ENCODE data around the gene CHD3. TPM values are rescaled to one million over a fixed set of nuclear protein-coding genes. Genes with fewer than 3 reads are reported as not detected.

CHD3 gene
- total and polyA plus RNA-seq, 10 of the 15 experiments (the other 5 are each of a cell fraction or from before 2014, with no cell fraction given), result 1.4 to 86.8 (median 39.1) TPM

- in situ Hi-C loops (cut with MboI) (no loop called here), intact Hi-C loops (cut with micrococcal nuclease; ENCODE audit: unreplicated experiment) (loop anchor here (5.0 kb wide), 1 partner anchor 35 kb away; no protein-coding TSS in a partner anchor)
- Histone ChIP-seq H3K36me3 (ENCODE audit: control insufficient read depth in 2 of 2, insufficient read depth in 2 of 2, low read length in 1 of 2) (peaks cover 31 to 52% of the 10 kb centered on the region in 2 experiments), H3K27me3 (replicated peaks in 1 of 2; ENCODE audit: control insufficient read depth in 2 of 2, insufficient read depth in 2 of 2, low read length in 1 of 2) (no peaks in the 10 kb centered on the region), H3K4me2 (ENCODE audit: control insufficient read depth, insufficient read depth) (no peak overlapping the region), H3K9ac (ENCODE audit: control insufficient read depth, insufficient read depth, low read length) (no peak overlapping the region), H4K20me1 (ENCODE audit: control insufficient read depth, insufficient read depth) (no peaks in the 10 kb centered on the region), H3K27ac (ENCODE audit: control insufficient read depth, insufficient read depth) (no peak overlapping the region), H3K4me1 (ENCODE audit: control insufficient read depth, insufficient read depth, low read length) (no peaks in the 10 kb centered on the region), H3K79me2 (ENCODE audit: control insufficient read depth, insufficient read depth, low read length) (no peaks in the 10 kb centered on the region), H3K4me3 (no peak overlapping the region), H3K9me3 (replicated peaks; ENCODE audit: control insufficient read depth, insufficient read depth, low read length) (no peaks in the 10 kb centered on the region), H2AFZ (ENCODE audit: control insufficient read depth, low read depth, low read length) (no peak overlapping the region)
- ChIA-PET POLR2A (no interaction called here), SMC1A (ENCODE audit: uncharacterized antibody, unreplicated experiment) (interaction anchor here (1.1 to 2.8 kb wide), 3 partner anchors 33 to 144 kb away, joined by 6 to 12 read pairs (median 9); no protein-coding TSS in a partner anchor), CTCF (interaction anchor here (1.1 to 1.7 kb wide), 4 partner anchors 33 to 93 kb away, joined by 3 to 5 read pairs (median 4); partner anchors contain the start of gene NAA38), RAD21 (ENCODE audit: unreplicated experiment) (no interaction called here)
- ATAC-seq, result no peak
- BruUV-seq (replicated peaks), result no TSS peak
- no peak for DNase-seq (ENCODE audit: low read depth, low spot score)
- FAIRE-seq, result no peak
- 75% methylated on average over 13 of the region's 13 CpGs for WGBS (ENCODE audit: insufficient coverage, insufficient replicate concordance, low lambda C conversion rate, missing lambda C conversion rate)
- TF ChIP-seq SRF (IDR thresholded peaks at IDR 0.05; ENCODE audit: low read depth in 2 of 2, low read length in 2 of 2), result no peak
- TF ChIP-seq ATF2 (IDR thresholded peaks at IDR 0.05; ENCODE audit: low read length), result no peak
- TF ChIP-seq E2F8 (IDR thresholded peaks at IDR 0.05; ENCODE audit: low read depth, partially characterized antibody), result no peak
- no peak for TF ChIP-seq SKIL (IDR thresholded peaks at IDR 0.05; ENCODE audit: low read depth, poor library complexity, severe bottlenecking)
- no peak for TF ChIP-seq KAT2A (conservative IDR thresholded peaks at IDR 0.05; ENCODE audit: control insufficient read depth, low read depth, low read length)
- no peak for TF ChIP-seq HDAC2 (IDR thresholded peaks at IDR 0.05)
- TF ChIP-seq ATF7 (IDR thresholded peaks at IDR 0.05; ENCODE audit: low read depth), result no peak
- no peak for TF ChIP-seq SMAD5 (IDR thresholded peaks at IDR 0.05; ENCODE audit: low read depth)
- TF ChIP-seq USF1 (IDR thresholded peaks at IDR 0.05; ENCODE audit: borderline replicate concordance, extremely low read length, insufficient read depth, low read depth, low read length), result no peak
- no peak for TF ChIP-seq HCFC1 (IDR thresholded peaks at IDR 0.05; ENCODE audit: low read length)
- TF ChIP-seq TCF3 (IDR thresholded peaks at IDR 0.05; ENCODE audit: borderline replicate concordance, insufficient read depth, low read depth, low read length), result no peak
- TF ChIP-seq NKRF (conservative IDR thresholded peaks at IDR 0.05), result no peak
- no peak for TF ChIP-seq PBX3 (IDR thresholded peaks at IDR 0.05; ENCODE audit: insufficient replicate concordance, low read depth, low read length)
Observed at GRCh38 chr17:7897090-7897489, 8.5 kb downstream of the CHD3 start.

Measured in GM12878 (cell line).